Measurements from ENCODE around the gene GPATCH4.

Gene GPATCH4

DNA sequence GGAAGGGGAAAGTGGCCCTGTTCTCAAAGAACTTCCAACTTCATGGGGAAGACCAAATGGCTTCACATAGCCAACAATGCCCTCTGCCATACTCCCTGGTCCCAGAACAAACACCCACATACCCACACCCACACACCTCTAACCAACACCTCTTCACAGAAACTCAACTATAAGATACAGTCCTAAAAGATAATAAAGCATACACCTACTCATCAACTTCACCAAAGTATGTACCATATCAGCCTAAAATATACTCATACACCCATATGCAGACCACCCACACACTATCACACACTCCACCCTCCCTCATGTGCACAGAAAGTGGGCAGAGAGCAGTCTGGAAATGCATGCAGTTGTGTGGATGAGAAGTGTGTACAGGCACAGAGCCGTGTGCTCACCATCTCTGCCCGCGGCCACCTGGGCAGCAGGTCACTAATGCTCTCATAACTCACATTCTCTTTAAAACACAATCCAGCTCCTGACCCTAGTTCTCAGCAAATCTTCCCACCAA lies 56.6 kb downstream of the GPATCH4 start:
- ATAC-seq (no peak), DNase-seq (no peak)
- Mint-ChIP-seq H3K4me3 (no peak overlapping the region), H3K27ac (no peak overlapping the region), H3K36me3 (ENCODE audit: low read depth) (no peaks in the 10 kb centered on the region), H3K9me3 (no peaks in the 10 kb centered on the region), H3K27me3 (no peaks in the 10 kb centered on the region), H3K4me1 (no peaks in the 10 kb centered on the region)
